Osteoblast (primary cell): ENCODE results near the gene TAS2R4. TPM values are rescaled to one million over a fixed set of nuclear protein-coding genes. Genes with fewer than 3 reads are reported as not detected.
A peak's percentile ranks its signal among the peaks of the same experiment; 100 is the strongest.
"Not testable (repeated sequence)": the region's sequence is repeated elsewhere in the genome, so short reads cannot be mapped to it uniquely, and the experiment has no call there.

Experiments used
- DNase-seq: peaks from one replicate; pipeline ENCODE4 v3.0.0; 2011; ENCODE audit warnings: low spot score, mixed read lengths; ENCODE audit not compliant: insufficient read length; ENCODE audit errors: missing footprints
- H2AFZ ChIP-seq: 2 replicates; pipeline ENCODE4 v1.6.0; 2011; ENCODE audit warnings: mild to moderate bottlenecking, low read length
- H3K27ac ChIP-seq: 2 replicates; pipeline ENCODE4 v1.5.1; 2011; ENCODE audit warnings: mild to moderate bottlenecking, low read depth, low read length, moderate library complexity
- H3K27me3 ChIP-seq: 2 replicates; pipeline ENCODE4 v1.6.0; 2012; ENCODE audit warnings: mild to moderate bottlenecking, control low read depth, inconsistent platforms, low read length, moderate library complexity; ENCODE audit not compliant: insufficient read depth
- H3K36me3 ChIP-seq: 2 replicates; pipeline ENCODE4 v1.5.1; 2011; ENCODE audit warnings: mild to moderate bottlenecking, low read length, control low read depth, moderate library complexity; ENCODE audit not compliant: insufficient read depth
- H3K4me1 ChIP-seq: 2 replicates; pipeline ENCODE4 v1.5.1; 2011; ENCODE audit warnings: mild to moderate bottlenecking, low read length, control low read depth, moderate library complexity; ENCODE audit not compliant: insufficient read depth
- H3K4me2 ChIP-seq: 2 replicates; pipeline ENCODE4 v1.6.0; 2011; ENCODE audit warnings: mild to moderate bottlenecking, low read length; ENCODE audit not compliant: insufficient read depth
- H3K4me3 ChIP-seq: fragments of 200-600 bp; sonication (generic); 3 replicates; pipeline ENCODE4 v1.5.1; 2012; ENCODE audit warnings: mild to moderate bottlenecking, low read length, inconsistent platforms; ENCODE audit not compliant: insufficient read depth
- H3K79me2 ChIP-seq: 2 replicates; pipeline ENCODE4 v1.6.0; 2012; ENCODE audit warnings: mild to moderate bottlenecking, low read length, control low read depth, inconsistent platforms; ENCODE audit not compliant: insufficient read depth
- H3K9me3 ChIP-seq: 2 replicates; pipeline ENCODE4 v1.5.1; 2011; ENCODE audit warnings: low read depth, low read length, control low read depth
- H4K20me1 ChIP-seq: 2 replicates; pipeline ENCODE4 v1.6.0; 2012; ENCODE audit warnings: mild to moderate bottlenecking, low read length, control low read depth; ENCODE audit not compliant: insufficient read depth
- total RNA-seq: library from RNA; depleted of rRNA; stranded (reverse); fragments of >200 nt; gene quantifications from 2 replicates; pipeline ENCODE4 v1.2.3, GENCODE V29; 2012
- TF ChIP-seq, protein P1 (sequence below): IDR thresholded peaks from 2 replicates; pipeline ENCODE4 v1.5.1; 2011; ENCODE audit warnings: mild to moderate bottlenecking, low read depth, low read length, moderate library complexity; ENCODE audit errors: extremely low read depth

Gene TAS2R4
- total RNA-seq, 1 donor = 1.4 TPM

DNA sequence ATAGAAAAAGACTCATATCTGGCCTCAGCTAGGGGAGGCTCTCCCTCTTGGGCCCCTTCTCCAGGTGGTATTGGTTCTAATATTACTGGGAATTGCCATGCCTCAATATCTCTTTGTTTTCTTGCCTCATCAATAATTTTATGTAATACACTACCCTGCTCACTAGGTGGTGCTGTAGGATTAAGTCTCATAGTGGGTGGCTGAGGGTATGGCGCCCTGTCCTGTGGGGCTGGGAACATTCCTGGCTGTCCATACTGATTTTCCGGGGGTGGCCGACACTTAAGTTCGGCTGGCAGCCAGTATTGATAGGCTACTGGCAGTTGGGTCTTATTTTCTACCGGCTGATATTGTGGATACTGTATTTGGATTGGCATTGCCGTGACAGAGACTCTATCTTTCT lies 21.5 kb upstream of the TAS2R4 start:
- TF ChIP-seq, protein P1, sequence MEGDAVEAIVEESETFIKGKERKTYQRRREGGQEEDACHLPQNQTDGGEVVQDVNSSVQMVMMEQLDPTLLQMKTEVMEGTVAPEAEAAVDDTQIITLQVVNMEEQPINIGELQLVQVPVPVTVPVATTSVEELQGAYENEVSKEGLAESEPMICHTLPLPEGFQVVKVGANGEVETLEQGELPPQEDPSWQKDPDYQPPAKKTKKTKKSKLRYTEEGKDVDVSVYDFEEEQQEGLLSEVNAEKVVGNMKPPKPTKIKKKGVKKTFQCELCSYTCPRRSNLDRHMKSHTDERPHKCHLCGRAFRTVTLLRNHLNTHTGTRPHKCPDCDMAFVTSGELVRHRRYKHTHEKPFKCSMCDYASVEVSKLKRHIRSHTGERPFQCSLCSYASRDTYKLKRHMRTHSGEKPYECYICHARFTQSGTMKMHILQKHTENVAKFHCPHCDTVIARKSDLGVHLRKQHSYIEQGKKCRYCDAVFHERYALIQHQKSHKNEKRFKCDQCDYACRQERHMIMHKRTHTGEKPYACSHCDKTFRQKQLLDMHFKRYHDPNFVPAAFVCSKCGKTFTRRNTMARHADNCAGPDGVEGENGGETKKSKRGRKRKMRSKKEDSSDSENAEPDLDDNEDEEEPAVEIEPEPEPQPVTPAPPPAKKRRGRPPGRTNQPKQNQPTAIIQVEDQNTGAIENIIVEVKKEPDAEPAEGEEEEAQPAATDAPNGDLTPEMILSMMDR = peak; percentile 48
- DNase-seq = no peak
- Histone ChIP-seq H4K20me1 (peaks cover 4% of the 10 kb centered on the region), H3K4me3 (no peak overlapping the region), H3K27ac (no peak overlapping the region), H3K4me2 (no peak overlapping the region), H3K36me3 (peaks cover 53% of the 10 kb centered on the region), H3K79me2 (no peaks in the 10 kb centered on the region), H3K4me1 (no peaks in the 10 kb centered on the region), H2AFZ (no peak overlapping the region), H3K9me3 (peaks cover 5% of the 10 kb centered on the region), H3K27me3 (no peaks in the 10 kb centered on the region)

DNA sequence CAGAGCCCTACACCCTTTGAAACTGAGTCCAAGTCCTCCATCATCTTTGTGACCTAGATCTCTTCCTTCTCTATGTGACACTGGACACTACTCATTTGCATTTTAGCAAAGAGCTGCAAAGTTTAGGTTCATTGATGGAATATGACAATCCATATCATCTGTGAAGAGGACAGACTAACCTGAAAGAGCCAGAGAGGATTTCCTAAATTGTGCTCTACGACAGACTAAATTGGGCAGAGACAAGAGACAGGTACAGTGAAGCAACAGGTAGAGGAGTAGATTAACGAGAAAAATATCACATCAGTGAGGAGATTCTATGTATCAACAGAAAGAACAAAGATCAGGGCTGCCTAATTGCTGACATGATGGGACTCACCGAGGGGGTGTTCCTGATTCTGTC lies 12.7 kb upstream of the TAS2R4 start, which contains the start of gene TAS2R3:
Gene TAS2R3, plus strand, starts transcription at position 301 of the 400 bp plus-strand sequence. Its CDS starts 62 bp downstream, at position 363.
- H3K4me1 ChIP-seq = no peaks in the 10 kb centered on the region
- H3K27ac ChIP-seq = no peak within 1 kb of the TSS
- TF ChIP-seq, protein P1 = no peak
- H2AFZ ChIP-seq = no peak within 1 kb of the TSS
- H3K4me3 ChIP-seq = no peak within 1 kb of the TSS
- H4K20me1 ChIP-seq = no peaks in the 10 kb centered on the region
- H3K9me3 ChIP-seq = no peaks in the 10 kb centered on the region
- no peak within 1 kb of the TSS for H3K4me2 ChIP-seq
- no peaks in the 10 kb centered on the region for H3K79me2 ChIP-seq
- H3K27me3 ChIP-seq = no peaks in the 10 kb centered on the region
- peaks cover 4% of the 10 kb centered on the region for H3K36me3 ChIP-seq
- no peak for DNase-seq

DNA sequence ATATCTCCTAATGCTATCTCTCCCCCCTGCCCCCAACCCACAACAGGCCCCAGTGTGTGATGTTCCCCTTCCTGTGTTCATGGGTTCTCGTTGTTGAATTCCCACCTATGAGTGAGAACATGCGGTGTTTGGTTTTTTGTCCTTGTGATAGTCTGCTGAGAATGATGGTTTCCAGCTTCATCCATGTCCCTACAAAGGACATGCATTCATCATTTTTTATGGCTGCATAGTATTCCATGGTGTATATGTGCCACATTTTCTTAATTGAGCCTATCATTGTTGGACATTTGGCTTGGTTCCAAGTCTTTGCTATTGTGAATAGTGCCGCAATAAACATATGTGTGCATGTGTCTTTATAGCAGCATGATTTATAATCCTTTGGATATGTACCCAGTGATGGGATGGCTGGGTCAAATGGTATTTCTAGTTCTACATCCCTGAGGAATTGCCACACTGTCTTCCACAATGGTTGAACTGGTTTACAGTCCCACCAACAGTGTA lies 6.3 kb upstream of the TAS2R4 start:
- H3K36me3 ChIP-seq, H3K27ac ChIP-seq, H3K9me3 ChIP-seq, H3K4me2 ChIP-seq, H2AFZ ChIP-seq, DNase-seq, H3K79me2 ChIP-seq, H3K4me3 ChIP-seq, H4K20me1 ChIP-seq, H3K4me1 ChIP-seq, H3K27me3 ChIP-seq: not testable (repeated sequence)

DNA sequence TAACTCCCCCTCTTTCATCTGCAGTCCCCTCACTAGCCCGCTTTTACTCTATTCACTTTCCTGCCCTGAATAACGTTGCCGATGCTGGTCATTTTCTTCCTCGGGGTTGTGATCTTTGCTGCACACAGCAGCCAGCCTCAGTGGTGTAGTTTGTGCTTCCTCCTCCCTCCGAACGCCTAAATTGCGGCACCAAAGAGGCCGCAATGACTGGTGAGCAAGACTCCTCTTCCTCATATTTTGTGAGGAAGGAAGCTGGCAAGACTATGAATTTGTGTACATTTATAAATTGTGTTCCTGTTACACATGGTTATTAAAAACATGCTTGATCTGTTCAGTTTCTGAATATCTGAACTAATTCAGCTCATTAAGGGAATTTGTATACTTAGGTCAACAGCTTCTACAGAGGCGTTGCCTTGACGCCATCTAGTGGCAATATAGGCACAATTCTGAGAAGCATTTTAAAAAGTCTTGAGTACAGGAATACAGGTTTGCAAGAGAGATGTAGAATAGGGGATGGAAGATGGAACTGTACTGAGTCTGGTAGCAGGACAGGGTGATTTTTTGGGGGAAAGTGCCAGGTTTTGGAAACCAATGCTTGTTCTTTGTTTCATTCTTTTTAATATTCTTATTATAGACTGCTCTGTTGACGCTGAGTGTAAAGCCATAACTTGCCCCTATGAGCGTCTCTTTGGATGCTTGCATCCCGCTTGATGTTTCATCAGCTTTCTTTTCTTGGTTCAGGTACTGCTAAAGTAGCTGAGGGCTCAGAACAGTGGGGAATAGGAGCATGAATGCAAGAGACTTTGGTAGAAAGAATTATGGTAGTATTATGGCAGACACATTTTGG lies 9.5 kb downstream of the TAS2R4 start:
- Histone ChIP-seq H3K4me2 (no peak overlapping the region), H2AFZ (no peak overlapping the region), H3K4me3 (no peak overlapping the region), H3K27me3 (no peaks in the 10 kb centered on the region), H3K4me1 (no peaks in the 10 kb centered on the region), H3K9me3 (no peaks in the 10 kb centered on the region), H3K27ac (no peak overlapping the region), H3K79me2 (no peaks in the 10 kb centered on the region), H4K20me1 (no peaks in the 10 kb centered on the region), H3K36me3 (no peaks in the 10 kb centered on the region)
- TF ChIP-seq, protein P1 = peak; percentile 81
- peak; percentile 88 for DNase-seq
